Uterus (tissue), 2 donors: ENCODE measurements around the gene KLHDC8B.

Experiments used
- CTCF ChIP-seq, 4 experiments: fragments of 200-600 bp in 2 of 4; fragments of 450-650 bp in 2 of 4; sonication (generic) in 2 of 4; IDR thresholded peaks; one replicate each; pipeline ENCODE4 v1.5.1; 2016 to 2019; ENCODE audit warnings: antibody characterized with exemption in 4 of 4, mild to moderate bottlenecking in 2 of 4, moderate library complexity in 1 of 4
- POLR2A ChIP-seq, 2 donors: fragments of 450-650 bp; IDR thresholded peaks; one replicate each; pipeline ENCODE4 v1.6.1; 2016; ENCODE audit warnings: antibody characterized with exemption in 2 of 2, mild to moderate bottlenecking in 1 of 2, moderate library complexity in 1 of 2

- no peak for TF ChIP-seq CTCF (IDR thresholded peaks at IDR 0.05)
- no peak for TF ChIP-seq POLR2A (IDR thresholded peaks at IDR 0.05)
Measured at GRCh38 chr3:49158792-49159191, 12.6 kb upstream of the KLHDC8B start.
